ENCODE measurements around the gene B2M.

- TF ChIP-seq REST (IDR thresholded peaks at IDR 0.05; ENCODE audit: insufficient read depth in 1 of 2, low read depth in 2 of 2, low read length in 2 of 2) (peak in 1 of 2 experiments; percentile 61; a peak in 3 of 4 replicates), POLR2AphosphoS5 (IDR thresholded peaks at IDR 0.05; ENCODE audit: low read depth, low read length) (peak; percentile 99)
Observed at GRCh38 chr15:44711096-44711742, at the start of gene B2M, which contains the start of gene PATL2.
